CD4-positive, alpha-beta T cell treated with Interleukin-15 for 4 hours (primary cell): Measurements from ENCODE around the gene ARL6IP4.
A peak's percentile ranks its signal among the peaks of the same experiment; 100 is the strongest.
"Not testable (repeated sequence)": the region's sequence is repeated elsewhere in the genome, so short reads cannot be mapped to it uniquely, and the experiment has no call there.

Source experiments
- DNase-seq: peaks from one replicate; pipeline ENCODE4 v3.0.0-alpha.2; 2020; ENCODE audit warnings: low spot score

Gene ARL6IP4

GRCh38 chr12:122980183-122981035 lies at the start of gene ARL6IP4:
ARL6IP4 (plus strand) TSS chr12:122980681; CDS start chr12:122981140, 459 bp downstream.
- DNase-seq, result peak; percentile 50

- no peak for DNase-seq
These were observed 48.3 kb upstream of the ARL6IP4 start for GRCh38 chr12:122932207-122932606.

- no peak for DNase-seq
These were observed 45.8 kb upstream of the ARL6IP4 start for GRCh38 chr12:122934722-122935121.

GRCh38 chr12:122935318-122935717 lies 45.2 kb upstream of the ARL6IP4 start:
- no peak for DNase-seq

GRCh38 chr12:122937622-122938091 lies 42.8 kb upstream of the ARL6IP4 start:
- no peak for DNase-seq

- no peak for DNase-seq
These were observed 41.4 kb upstream of the ARL6IP4 start for GRCh38 chr12:122939125-122939524.

GRCh38 chr12:122941351-122941750 lies 39.1 kb upstream of the ARL6IP4 start:
- DNase-seq, result not testable (repeated sequence)

GRCh38 chr12:122942637-122943036 lies 37.8 kb upstream of the ARL6IP4 start:
- no peak for DNase-seq

GRCh38 chr12:122943196-122943595 lies 37.3 kb upstream of the ARL6IP4 start:
- DNase-seq, result no peak

GRCh38 chr12:122944605-122945592 lies 35.6 kb upstream of the ARL6IP4 start:
- DNase-seq, result no peak

- DNase-seq, result peak; percentile 80
These were observed 33.7 kb upstream of the ARL6IP4 start for GRCh38 chr12:122946690-122947341.

- DNase-seq, result no peak
These were observed 33.1 kb upstream of the ARL6IP4 start for GRCh38 chr12:122947352-122947792.

GRCh38 chr12:122948605-122949004 lies 31.9 kb upstream of the ARL6IP4 start:
- DNase-seq, result no peak

- no peak for DNase-seq
These were observed 31.1 kb upstream of the ARL6IP4 start for GRCh38 chr12:122949405-122949804.

- DNase-seq, result no peak
These were observed 30.4 kb upstream of the ARL6IP4 start for GRCh38 chr12:122949816-122950675.

GRCh38 chr12:122951406-122951805 lies 29.1 kb upstream of the ARL6IP4 start:
- DNase-seq, result no peak

GRCh38 chr12:122951979-122952892 lies 28.2 kb upstream of the ARL6IP4 start:
- peak; percentile 76 for DNase-seq

- DNase-seq, result no peak
These were observed 25.3 kb upstream of the ARL6IP4 start for GRCh38 chr12:122955156-122955555.

GRCh38 chr12:122956035-122956434 lies 24.4 kb upstream of the ARL6IP4 start:
- DNase-seq, result no peak
